ENCODE data around the gene HMBS.
"Not testable (repeated sequence)": the region's sequence is repeated elsewhere in the genome, so short reads cannot be mapped to it uniquely, and the experiment has no call there.

Gene HMBS

DNA sequence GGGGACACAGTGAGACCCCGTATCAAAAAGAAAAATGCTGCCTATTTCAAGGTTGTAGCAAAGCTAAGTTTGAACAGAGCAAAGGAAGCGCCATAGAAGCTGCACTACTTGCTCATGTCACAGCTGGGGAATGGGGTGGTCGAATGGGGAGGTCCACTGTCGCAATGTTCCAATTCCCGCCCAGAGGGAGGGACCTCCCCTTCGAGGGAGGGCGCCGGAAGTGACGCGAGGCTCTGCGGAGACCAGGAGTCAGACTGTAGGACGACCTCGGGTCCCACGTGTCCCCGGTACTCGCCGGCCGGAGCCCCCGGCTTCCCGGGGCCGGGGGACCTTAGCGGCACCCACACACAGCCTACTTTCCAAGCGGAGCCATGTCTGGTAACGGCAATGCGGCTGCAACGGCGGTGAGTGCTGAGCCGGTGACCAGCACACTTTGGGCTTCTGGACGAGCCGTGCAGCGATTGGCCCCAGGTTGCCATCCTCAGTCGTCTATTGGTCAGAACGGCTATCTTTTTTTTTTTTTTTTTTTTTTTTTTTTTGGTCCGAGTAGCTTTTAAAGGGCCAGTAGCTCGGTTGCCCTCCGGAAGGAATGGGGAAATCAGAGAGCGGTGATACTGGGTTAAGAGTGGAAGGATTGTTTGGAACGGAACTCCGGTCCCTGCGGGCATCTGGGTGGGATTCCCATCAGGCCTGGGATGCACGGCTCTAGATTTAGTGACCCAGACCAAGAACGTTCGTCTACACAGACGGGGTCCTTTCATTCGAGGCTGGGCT is at the start of gene HMBS:
Gene HMBS (plus strand): TSS at position 219 of the 774 bp plus-strand sequence. CDS start 153 bp downstream, at position 372.
- DNase-seq (ENCODE audit: low spot score), result peak; percentile 85

DNA sequence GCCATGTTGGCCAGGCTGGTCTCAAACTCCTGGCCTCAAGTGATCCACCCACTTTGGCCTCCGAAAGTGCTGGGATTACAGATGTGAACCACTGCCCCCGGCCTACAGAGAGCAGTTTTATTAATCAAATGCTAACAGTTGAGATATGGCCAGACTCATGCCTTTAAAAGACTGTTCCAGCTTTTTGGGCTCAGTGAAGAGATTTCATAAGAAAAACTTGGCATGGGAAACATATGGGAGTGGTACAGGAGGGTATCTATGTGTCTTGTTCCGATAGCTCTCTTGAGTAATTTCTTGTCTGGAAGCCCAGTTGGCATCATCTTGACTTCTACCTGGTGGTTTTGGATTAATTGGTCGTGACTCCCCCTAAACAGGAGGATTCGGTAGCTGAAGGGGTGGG is 45.8 kb upstream of the HMBS start:
- DNase-seq (ENCODE audit: low spot score), result no peak

DNA sequence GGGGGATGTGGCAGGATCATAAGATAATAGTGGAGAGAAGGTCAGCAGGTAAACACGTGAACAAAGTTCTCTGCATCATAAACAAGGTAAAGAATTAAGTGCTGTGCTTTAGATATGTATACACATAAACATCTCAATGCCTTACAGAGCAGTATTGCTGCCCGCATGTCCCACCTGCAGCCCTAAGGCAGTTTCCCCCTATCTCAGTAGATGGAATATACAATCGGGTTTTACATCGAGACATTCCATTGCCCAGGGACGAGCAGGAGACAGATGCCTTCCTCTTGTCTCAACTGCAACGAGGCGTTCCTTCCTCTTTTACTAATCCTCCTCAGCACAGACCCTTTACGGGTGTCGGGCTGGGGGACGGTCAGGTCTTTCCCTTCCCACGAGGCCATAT is 45.2 kb upstream of the HMBS start:
- not testable (repeated sequence) for DNase-seq (ENCODE audit: low spot score)

DNA sequence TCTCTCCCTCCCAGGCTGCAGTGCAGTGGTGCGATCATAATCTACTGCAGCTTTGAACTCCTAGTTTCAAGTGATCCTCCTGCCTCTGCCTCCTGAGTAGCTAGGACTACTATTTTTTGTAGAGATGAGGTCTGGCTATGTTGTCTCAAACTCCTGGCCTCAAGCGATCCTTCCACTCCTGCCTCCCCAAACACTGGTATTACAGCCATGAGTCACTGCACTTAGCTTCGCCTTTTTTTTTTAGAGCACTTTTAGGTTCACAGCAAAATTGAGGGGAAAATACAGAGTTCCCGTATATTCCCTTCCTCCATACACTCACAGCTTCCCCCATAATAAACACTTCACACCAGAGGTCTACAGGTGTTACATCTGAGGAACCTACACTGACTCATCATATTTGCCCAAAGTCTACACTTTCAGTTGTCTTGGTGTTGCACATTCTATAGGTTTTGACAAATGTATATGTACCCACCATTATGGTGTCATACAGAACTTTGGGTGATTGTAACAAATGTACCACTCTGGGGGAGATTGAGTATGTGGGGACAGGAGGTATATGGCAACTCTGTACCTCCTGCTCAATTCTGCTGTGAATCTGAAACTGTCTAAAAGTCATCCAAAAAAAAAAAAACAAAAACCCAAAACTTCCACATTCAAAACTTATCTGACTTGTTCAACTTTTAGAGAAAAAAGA is 42.7 kb upstream of the HMBS start:
- DNase-seq (ENCODE audit: low spot score), result no peak

DNA sequence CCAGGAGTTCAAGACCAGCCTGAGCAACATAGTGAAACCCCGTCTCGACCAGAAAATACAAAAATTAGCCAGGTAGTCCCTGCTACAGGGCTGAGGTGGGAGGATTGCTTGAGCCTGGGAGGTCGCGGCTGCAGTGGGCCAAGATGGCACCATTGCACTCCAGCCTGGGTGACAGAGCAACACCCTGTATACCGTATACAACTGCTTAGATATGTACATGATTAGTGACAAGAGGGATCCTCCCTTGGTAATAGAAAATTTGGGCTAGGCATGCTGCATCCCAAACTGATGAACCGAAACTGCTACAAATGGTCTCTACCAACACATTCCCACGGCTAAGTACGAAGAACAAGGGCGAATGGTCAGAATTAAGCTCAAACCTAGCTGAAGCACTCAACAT is 41.8 kb upstream of the HMBS start:
- no peak for DNase-seq (ENCODE audit: low spot score)

DNA sequence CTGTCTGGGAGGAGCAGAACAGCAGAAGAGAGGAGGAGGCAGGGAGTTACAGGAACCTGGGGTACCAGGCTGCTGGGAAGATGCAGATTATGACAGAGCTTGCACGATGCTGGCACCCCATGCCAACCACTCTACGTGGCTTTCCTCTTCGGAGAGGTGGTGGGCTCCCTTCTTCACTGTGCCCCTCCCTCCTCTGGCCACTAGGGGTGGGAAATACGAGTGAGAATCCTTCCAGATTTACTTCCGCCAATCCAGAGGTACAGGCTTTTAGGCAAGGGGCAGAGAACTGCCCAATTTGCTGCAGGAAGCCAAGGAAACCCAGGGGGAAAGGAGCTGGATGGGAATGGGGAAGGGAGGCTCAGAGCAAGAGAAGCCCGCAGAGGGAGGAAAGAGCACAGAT is 40.0 kb upstream of the HMBS start:
- no peak for DNase-seq (ENCODE audit: low spot score)

DNA sequence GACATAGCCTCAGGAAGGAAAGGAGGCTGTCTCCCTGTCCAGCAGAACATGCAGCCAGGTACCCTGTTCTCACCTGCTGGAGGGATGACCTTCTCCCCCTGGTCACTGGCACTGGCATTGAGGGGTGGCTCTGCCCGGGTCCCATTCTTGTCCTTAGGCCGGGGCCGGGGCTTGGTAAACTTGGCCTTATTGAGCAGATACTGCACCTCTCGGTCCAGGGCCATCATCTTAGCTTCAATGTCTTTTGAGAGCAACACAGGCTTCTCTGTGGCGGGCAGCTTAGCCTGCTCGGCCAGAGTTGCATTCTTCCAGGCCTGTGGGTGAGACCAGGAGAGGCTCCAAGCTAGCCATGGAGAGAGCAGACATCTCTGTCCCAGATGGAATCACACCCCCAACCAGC is 38.2 kb upstream of the HMBS start:
- no peak for DNase-seq (ENCODE audit: low spot score)

DNA sequence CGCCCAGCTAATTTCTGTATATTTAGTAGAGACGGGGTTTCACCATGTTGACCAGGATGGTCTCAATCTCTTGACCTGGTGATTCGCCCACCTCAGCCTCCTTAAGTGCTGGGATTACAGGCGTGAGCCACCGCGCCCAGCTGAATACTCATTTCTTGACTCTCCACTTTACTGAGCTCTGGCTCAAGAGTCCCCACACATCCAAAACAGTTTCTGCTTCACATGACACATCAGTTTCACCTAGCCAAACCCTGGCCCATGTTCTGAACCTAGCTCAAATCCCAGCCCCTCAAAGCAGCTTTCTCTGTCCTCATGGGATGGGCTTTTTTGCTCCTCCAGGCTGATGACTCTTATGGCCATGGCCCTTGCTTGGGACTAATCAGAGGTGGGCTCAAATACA is 37.5 kb upstream of the HMBS start:
- DNase-seq (ENCODE audit: low spot score), result no peak

DNA sequence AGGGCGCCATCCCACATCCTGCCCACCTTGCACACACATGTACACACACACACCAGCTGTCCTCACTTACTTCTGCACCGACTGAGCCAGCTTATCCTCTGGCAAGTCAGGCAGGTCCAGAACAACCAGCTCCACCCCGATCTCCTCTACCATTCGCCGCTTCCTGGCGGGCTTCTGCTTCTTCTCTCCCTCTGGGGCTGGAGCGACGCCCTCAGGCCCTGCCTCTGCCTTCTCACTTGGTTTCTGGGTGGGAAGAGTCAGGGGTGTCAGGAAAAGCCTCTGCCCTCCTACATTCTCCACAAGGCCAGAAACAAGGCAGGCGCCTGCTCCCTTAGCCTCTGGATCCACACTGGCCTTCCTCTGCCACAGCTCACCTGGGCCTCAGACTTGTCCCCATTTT is 36.0 kb upstream of the HMBS start:
- no peak for DNase-seq (ENCODE audit: low spot score)

DNA sequence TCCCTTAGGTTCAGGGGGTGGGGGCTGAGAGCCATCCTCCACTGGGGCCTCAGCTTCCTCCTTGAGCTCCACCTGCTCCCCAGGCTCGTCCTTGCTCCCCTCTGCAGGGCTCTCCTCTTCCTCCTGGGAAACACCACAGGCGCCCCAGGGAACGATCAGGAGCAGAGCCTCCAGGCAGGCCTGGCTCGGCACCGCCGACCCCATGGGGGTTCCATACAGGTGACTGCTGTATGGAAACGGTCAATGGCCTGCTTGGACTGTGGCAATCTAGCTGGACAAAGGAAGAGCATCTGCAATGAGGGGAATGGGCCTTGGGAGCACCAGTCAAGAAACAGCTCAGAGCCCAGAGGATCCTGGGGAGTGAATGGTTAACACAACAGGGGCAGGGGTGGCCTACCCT is 35.6 kb upstream of the HMBS start:
- no peak for DNase-seq (ENCODE audit: low spot score)

DNA sequence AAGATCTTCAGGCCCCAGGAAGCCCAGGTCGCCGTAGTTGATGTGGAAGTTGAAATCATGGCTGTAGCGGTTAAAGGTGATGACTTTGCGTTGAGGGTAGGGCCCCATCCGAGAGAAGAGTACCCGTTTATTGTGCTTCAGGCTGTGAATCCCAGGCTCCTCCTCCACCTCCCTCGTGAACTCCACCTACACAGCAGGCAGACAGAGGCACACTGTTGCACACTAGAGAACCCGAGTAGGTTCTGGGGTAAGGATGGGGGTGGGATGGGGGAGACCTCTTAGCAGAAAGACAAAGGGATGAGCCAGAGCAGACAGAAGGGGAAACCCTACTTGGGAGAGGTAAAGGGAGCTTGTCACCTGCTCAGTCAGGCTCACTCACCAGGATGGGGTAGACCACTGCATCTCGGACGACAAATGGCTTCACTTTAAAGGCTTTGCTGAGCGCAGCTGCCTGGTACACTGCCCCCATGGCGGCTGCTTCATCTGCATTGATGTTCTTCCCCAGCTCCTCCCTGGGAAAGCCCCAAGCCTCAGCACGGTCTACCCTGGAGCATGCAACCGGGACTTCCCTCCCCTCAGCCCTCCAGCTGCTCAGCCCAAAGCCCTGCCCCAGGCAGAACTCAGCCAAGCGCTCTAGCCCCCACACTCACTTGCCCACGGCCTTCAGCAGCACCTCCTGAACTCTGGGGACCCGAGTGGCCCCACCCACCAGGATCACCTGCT is 33.1 kb upstream of the HMBS start:
- DNase-seq (ENCODE audit: low spot score), result no peak

DNA sequence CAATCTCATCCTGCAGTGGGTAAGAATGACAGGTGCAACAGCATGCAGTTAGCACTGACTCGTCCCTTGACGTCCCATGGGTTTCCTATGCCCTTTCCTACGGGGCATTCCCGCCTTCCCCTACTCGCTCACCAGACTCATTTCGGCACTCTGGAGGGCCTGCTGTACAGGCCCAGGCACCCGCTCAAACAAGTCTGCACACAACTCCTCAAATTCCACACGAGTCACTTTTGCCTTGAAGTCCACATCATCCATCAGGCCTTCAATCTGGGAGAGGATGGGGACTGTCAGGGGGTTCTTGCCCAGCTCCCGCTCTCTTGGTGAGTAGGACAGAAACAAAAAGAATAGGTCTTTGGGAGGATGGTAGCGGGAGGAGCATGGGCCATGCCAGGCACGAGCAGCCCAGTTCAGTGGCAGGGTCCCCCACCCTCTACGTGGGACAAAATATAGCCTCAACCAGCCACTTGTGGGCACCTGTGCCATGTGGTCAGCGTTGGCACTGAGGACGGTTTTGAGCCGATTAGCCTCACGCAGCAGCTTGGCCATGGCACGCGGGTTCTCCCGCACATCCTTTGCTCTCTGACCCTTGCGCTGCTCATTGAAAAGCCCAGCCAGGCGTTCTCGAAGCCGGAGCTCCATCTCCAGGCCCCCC is 32.4 kb upstream of the HMBS start:
- no peak for DNase-seq (ENCODE audit: low spot score)

DNA sequence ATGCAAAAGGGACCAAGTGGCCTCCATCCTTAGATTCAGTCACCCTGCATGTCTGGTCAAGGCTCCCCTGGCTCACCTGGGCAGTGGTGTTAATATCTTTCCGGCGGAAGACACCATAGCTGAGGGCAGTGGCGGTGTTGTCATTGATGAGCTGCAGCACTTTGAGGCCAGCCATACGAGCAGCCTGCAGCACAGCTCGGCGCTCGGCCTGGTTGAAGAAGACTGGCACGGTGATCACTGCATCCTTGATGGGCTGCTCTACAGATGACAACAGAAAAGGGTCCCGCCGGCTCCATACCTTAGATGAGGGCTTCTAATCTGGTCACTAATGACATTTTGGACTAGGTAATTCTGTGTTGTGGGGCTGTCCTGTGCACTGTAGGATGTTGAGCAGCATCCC is 30.3 kb upstream of the HMBS start:
- DNase-seq (ENCODE audit: low spot score), result no peak

DNA sequence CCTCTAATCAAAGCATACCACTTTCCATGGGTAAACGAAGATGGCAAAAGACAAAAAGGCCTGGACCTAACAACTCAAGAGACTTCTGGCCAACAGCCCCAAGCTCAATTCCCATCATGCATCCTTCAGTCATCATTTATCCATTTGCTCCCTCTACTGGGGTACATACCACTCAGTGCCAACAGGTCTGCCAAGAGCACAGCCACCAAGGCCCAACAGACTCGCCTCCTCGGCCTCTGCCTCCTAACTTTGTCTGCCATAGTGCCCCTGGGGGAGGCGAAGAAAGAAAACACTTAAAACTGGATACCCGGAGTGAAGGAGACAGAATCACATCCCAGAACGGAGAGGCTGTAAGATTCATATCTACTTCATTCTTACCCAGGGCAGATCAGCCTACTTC is 28.8 kb upstream of the HMBS start:
- no peak for DNase-seq (ENCODE audit: low spot score)

DNA sequence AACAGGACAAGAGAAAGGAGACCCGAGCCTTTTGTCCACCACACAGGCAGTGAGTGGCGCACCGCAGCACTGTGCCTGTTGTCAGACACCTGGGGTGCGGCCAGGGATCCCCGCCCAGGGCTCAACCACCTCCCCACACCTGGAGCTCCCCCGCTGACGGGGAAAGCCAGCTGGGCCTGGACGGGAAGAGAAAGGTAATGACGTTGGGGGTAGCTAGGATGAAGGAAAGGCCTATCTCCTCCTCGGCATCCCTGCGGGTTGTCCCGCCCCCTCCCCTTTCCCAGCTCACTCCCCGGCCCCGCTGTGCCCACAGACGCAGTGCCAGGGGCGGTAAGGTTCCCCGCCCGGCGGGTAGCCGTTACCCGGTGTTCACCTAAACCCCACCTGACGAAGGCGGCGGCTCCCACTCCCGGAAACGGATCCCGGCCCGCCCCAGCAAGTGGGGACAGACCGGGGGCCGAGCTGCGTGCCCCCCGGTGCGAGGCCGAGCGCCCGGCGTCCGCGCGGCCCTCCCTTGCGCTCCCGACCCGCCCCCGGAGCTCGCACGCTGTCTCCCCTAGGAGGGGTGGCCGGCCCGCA is 28.2 kb upstream of the HMBS start:
- peak; percentile 18 for DNase-seq (ENCODE audit: low spot score)

DNA sequence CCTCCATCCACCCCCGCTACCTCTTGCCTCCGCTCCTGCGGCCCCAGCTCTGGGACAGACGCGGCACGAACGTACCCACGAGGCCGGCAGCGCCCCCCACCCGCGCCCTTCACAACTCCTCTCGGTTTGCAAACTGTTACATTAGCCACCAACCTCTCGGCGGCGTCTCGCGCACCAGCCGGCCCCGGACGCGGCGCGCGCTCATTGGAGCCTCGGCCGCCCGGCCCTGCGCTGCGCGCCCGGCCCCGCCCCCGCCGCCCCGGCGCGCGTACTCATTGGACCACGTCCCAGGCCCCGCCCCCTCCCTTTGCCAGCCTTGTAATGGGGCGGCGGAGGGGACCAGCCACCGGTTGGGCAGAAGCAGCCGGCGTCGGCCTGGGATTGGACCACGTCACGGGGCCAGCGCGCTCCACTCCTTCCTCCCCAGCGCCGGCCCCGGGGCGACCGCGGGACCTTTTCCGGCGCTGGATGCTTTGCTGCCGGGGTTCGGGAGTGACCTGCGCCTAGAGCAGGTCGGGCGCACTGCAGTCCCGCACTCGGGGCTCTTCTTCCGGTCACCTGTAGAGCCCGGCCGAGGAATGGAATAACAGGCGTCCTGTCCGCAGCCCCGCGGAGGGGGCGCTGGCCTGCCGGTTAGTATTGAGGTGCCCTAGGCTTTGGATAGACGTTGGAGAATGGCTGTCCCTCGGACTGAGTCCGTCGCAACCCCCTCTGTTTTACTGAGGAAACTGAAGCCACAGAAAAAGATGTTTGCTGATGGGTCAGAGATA is 27.5 kb upstream of the HMBS start, which contains the start of gene HYOU1:
Gene HYOU1 (minus strand): TSS at position 206 of the 770 bp plus-strand sequence. CDS start 1,045 bp downstream, outside the sequence.
- DNase-seq (ENCODE audit: low spot score), result peak; percentile 98

DNA sequence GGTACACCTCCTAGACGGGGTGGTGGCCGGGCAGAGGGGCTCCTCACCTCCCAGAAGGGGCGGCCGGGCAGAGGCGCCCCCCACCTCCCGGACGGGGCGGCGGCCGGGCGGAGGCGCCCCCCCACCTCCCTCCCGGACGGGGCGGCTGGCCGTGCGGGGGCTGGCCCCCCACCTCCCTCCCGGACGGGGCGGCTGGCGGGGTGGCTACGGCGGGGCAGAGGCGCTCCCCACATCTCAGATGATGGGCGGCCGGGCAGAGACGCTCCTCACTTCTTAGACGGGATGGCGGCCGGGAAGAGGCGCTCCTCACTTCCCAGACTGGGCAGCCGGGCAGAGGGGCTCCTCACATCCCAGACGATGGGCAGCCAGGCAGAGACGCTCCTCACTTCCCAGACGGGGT is 25.6 kb upstream of the HMBS start:
- not testable (repeated sequence) for DNase-seq (ENCODE audit: low spot score)

DNA sequence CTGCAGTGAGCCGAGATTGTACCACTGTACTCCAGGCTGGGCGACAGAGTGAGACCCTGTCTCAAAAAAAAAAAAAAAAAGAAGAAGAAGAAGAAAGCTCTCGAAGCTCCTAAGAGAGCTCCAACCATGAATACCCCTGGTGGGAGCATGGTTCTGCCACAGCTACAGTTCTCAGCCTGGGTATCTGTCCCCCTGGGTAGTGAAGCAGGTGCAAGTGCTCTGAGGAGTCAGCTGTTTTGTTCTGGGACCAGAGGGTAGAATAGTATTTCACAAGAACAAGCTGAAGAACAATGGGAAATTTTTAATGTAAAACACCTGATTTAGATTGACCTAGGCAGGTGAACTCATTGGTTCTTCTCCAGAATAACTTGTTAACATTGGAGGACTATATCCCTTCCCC is 23.4 kb upstream of the HMBS start:
- DNase-seq (ENCODE audit: low spot score), result no peak

DNA sequence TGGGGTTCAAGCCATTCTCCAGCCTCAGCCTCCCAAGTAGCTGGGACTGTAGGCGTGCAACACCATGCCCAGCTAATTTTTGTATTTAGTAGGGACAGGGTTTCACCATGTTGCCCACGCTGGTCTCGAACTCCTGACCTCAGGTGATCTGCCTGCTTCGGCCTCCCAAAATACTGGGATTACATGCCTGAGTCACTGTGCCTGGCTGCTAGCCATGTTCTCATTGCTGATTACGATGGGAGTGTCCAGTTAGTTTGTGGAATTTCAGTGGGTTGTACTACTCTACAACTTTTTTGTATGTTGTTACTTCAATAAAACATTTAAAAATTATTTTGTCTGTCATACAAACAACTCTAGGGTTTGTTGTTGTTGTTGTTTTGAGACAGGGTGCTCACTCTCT is 21.9 kb upstream of the HMBS start:
- DNase-seq (ENCODE audit: low spot score), result no peak

DNA sequence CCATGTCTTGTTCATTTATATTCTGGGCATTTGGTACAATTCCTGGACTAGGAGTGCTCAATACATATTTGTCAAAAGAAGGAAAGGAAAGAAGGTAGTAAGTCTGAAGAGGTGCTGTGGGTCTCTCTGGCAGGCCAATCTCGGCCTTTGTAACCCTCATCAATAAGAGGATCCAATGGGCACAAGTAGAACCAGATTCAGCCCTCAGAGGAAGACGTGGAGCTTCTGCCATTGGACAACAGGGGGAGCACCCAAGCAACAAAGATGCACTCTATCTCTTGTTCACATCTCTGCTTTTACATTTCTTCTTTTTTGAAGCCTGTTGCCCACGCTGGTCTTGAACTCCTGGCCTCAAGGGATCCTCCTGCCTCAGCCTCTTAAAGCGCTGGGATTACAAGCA is 19.3 kb upstream of the HMBS start:
- peak; percentile 53 for DNase-seq (ENCODE audit: low spot score)
